ENCODE results near the gene TTC32.

TTC32 gene

DNA sequence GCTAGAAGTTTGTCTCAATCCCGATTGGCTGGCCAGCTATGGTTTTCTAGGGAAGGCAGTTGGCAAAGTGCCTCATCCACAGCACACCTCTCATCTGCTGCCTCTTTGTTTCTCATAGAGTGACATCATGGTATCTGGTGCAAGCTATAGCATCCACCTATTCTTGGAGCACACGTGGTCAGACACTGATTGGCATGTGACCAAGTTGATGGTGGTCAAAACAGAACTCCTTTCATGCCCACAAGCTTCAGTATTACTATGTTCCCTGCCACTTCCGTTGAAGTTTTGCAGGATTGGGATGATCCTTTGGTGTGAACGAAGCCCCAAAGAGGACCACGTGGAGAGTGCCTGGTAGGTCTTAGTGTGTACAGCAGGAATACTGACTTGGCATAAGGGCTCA, 28.8 kb downstream of the TTC32 start:
- DNase-seq = no peak

DNA sequence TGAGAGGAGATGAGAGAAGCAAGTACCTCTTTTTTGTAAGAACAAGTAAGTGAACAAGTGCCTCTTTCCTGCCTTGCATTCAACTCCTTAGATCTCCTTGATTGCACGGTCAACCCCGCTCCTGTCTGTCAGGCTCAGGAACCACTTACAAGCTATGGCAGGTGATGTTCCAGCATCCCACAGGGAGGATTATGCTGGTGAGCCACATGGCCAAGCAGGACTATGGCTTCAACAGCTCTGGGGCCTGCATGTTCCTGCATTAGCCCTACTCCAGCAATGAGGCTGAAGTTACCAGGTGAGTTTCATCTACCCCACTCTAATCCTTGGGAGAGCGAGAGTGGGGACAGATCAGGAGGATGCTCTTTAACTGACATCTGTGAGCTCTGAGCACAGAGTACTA, 29.5 kb downstream of the TTC32 start:
- DNase-seq = no peak

DNA sequence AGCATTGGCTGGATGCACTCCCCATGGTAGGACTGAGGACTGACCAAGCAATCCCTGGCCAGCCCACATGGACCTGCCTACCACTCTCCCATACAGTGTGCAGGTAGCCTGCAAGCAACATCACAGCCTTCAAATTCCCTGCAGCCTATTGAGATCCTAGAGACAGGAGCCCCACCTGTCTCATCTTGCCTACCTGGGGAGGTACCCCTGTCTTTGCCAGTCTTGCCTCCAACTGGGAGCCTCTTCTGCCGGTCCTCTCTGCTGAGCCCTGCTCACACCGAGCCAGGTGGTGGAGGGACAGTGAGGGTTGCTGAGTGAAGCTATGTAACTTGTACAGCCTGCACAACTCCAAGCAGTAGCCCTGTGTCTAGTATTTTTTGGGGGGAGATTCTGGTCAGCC, 29.9 kb downstream of the TTC32 start:
- DNase-seq = no peak

DNA sequence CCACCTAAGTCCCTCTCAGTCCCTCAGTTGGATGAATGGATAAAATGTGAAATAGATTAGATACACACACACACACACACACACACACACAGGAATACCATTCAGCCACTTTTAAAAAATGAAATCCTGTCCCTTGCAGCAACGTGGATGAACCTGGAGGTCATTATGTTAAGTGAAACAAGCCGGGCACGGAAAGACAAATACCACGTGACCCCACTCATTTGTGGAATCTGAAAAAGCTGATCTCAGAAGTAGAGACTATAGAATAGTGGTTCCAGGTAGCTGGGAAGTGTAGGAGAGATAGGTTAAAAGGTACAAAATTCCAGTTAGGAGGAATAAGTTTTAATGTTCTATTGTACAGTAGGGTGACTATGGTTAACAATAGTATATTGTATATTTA, 31.0 kb downstream of the TTC32 start:
- DNase-seq = no peak

DNA sequence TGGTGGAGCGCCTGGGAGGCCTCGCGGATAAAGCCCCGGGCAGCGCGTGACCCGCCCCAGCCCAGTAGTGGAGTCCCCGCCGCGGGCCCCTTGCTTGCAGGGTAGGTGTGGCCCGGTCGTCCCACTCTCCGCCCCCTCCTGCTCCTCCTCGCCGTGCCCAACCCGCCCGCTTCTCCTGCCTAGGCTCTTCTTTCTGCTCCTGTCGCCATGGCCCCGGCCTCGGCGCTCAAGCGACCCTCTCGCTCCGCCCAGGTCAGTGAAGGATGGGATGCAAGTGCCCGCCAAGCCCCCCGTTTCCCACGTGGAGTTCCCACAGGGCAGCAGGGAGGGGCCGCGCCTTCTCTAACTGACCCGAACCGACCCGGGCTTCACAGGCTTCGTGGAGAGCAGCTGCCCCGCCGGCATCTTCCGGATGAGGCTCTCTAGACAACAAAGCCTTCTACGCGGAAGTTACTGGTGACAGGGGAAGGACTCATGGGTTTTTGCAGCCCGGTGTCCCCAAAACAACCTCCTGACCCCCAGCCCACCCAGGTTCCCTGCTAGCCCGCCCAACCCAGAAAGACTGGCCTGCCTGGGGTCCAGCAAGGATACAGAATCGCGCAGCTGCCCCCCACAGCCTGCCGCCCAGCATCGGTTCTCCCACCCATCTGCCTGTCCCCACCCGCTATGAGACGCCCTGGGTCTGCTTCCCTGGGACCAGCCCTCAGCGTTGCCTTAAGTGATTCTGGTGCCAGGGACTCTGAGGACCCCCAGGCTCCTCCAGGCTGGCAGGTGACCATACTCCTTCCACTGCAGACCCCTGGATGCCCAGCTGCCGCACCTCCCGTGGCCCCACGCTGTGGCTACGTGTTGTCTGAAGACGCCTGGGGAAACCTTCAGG, 32.8 kb downstream of the TTC32 start:
- DNase-seq = peak; percentile 78

DNA sequence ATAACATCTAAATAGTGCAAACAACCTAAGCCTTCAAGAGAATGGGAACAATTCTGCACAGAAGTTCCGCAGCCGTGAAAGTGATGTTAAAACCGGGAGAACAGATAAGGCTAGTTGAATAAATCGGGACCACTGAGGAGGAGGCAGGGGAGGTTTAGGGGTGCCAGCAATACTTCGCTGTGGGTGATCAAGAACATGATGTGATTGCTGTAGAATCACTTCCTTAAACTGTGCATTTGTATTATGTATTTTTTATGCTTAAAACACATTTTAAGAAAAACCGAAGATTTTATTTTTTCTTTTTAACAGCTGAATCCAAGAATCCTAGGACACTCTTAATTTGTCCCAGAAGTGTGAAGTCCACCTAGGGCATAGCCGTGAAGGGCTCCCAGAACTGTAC, 33.6 kb downstream of the TTC32 start:
- DNase-seq = no peak

DNA sequence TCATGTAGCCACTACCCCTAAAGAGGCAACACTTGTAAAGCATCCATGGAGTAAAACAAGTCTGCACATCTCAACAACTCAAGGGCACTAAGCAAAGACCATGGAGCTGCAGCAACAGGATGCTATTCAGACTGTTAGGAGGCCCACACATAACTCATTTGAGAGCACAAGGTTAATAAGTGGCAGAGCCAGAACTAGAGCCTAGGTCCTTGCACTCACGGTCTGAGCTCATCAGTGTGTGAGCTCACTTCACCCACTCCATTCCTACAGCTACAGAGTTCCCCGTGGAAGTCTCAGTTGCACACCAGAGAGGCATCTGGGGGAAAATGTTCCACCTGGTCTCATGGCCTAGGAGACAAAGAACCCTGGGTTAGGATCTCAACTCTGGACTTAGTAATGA, 35.0 kb downstream of the TTC32 start:
- no peak for DNase-seq

DNA sequence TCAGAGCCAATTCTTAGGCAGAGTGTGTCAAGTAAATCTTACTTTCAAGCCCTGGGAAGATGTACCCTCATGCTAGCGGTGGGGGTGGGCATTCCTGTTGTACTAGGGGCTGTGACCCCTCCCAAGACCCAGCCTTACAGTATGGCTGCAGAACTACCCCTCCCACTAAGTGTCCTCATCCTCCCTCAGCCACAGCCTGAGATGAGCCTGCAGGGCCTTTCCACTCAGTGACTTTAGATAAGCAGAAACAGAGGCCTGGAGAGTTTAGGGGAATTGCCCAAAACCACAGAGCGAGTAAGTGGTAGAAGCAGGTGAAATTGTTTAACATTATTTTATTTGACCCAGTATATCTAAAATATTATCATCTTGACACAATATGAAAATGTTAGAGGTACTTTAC, 36.6 kb downstream of the TTC32 start:
- peak; percentile 75 for DNase-seq

DNA sequence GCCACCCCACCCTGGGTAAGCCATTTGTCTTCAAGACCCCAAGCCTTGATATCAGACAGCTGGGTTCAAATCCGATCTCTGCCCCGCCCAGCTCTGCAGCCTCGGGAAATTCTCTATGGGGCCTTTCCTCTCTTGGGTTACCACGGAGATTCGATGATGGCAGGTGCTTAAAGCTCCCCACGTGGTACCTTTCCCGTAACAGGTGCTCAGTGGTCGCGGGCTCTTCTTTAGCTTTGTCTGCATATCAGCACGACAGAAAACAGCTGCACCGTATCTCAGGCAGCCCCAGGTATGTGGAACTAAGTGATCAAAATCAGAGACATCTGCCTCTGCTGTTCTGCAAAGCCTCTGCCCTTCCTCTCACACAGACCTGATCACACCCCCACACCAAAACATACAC, 37.4 kb downstream of the TTC32 start:
- DNase-seq = no peak

DNA sequence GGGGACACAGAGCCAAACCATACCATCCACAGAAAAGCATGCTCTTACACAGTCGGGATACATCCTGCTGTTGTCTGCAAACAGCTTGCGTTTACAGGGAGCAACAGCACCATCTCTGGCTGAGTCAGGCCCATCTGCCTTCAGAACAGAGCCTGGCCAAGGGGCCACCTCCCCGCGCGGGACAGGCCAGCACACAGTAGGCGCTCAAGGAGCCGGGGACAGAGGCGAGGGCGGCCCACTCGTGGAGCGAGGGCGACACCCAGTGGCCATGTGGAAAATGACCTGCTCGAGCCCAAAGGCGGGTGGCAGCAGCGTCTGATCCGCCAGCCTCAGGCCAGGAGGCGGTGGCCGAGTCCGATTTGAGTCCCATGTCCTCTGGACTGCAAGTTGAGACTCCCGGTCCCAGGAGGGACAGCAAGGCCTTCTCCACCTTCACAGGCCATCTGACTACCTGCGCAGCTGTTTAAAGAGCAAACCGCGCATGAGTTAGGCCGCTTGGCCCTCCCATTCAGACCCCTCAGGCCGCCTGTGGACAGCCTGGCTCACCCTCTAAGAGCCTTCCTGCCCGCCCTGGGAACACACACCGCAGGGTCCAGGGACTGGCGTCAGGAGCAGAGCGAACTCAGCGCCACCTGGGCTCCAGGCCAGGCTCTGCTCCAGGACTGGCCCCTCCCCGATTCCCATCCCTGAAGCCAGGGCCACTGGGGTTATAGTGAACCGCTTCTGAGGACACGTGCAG, 38.3 kb downstream of the TTC32 start:
- peak; percentile 75 for DNase-seq

DNA sequence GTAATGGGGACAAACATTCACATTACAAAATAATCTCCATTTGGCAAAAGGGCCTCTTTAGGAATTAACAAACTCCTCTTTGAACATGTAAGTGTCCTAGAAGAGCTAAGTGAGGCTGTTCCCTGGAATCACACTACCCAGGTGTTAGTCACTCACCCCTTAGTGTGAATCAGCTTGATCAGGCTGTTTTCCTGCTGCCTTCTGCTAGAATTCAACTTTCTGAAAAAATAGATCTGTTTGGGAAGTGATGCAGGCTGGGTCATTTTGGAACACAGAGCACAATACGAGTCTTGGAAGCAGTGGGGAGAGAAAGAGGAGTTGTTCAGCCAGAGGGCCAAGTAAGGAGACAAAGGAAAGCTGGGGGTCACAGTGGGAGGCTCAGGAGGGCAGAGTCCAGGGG, 40.0 kb downstream of the TTC32 start:
- DNase-seq = no peak

DNA sequence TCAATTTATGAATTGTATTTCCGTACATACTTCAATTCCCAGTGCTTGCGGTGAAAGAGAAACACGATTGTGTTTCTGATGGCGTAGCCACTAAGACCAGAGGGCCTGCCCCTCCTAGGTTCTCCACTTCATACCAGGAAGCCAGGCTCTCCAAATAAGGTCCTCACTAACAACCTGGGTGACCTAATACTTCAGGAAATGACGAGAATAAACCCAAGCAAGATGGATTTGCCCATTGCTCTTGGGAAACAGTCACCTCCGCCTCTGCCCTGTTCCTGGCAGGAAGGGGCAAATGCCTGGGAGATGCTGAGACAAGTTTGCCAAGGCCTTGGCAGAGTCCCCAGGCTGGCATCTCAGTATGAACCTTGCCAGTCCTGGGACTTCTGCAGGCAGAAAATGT, 41.8 kb downstream of the TTC32 start:
- no peak for DNase-seq

DNA sequence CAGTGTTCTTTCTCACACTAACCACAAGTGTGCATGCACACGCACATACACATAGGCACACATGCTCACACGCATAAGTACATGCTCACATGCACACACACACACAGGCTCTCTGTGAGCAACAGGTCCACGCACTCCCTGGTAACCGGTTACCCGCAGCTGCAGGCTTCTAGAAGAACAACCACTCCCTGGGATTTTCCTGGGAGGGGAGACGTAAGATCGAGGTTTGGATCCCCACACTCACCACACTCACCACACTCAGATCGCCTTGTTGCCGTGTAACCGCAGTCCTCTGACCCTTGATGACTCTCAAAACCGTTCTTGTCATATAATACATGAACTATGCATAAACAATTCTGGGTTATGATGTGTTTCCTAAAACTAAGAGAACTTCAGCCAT, 42.2 kb downstream of the TTC32 start:
- DNase-seq = no peak

DNA sequence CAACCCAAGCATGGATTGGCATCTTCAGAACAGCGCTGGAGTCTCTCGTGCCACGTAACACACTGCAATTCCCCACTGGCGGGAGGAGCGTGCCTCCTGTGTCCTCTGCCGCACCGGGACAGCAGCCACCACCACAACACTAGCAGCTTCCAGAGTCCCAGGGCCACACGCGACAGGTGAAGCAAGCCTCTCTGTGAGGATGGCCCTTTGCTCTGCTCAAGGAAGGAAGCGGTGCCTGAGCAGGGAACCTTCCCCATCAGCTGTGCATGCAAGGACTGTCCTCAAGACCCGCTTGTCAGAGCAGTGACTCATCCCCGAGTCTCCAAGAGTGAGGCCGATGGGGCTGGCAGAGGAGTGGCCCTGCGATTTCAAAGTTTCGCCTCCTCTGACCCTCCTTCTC, 44.0 kb downstream of the TTC32 start:
- no peak for DNase-seq

DNA sequence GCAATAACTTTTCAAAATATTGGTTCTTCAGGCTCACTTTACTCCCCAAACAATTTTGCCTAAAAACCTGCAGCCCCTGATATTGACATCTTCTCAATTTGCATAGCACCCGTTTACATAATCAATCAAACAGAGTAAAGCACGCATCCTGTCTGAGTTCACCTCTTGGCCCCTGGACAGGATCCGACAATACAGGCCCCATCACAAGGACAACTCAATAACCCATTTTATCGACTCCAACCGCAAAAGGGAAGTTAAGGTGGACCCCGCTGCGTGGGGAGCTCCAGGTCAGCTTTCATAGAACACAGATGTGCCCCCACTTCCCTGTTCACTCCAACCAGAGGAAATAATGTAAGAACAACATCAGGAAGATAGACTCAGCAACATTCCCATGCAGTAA, 44.7 kb downstream of the TTC32 start:
- DNase-seq = no peak

DNA sequence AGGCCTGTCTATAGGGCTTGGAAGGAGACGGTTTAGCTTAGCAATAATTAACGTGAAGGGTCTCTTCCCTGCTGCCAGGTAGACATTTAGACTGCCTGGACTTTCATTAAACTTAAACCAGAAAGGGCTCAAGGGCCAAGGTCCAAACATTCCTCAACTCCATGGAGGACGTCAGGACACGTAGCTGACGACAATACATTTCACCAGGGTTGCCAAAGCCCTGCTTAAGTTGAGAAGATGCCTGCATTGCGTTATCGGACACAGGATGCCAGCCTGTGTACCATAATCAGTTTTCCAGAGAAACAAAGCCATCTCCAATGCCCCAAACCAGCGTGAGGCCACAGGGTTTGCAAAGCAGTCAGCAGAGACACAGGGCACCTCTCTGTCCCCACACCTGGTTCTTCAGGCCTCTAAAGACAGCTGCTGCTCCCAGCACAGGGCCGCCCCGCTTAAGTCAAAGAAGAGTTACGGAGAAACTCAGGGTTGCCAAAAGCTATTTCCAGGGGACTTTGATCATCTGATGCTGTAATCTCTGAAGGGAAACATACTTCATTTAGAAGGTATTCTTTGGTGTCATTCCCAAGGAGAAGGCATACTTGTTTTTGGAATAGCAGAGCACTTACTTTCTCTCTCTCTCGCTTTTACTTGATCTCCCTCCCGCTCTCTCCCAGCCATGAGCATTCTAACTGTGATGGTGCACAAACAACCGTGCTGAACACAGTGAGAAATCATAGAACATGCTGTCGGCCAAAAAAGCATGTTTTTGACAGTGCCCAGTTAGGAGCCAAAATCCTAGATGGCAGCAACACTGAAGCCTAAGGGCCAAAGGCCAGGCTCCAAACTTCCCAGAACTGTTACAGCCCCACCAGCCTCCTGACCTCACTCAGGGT, 46.0 kb downstream of the TTC32 start:
- no peak for DNase-seq

DNA sequence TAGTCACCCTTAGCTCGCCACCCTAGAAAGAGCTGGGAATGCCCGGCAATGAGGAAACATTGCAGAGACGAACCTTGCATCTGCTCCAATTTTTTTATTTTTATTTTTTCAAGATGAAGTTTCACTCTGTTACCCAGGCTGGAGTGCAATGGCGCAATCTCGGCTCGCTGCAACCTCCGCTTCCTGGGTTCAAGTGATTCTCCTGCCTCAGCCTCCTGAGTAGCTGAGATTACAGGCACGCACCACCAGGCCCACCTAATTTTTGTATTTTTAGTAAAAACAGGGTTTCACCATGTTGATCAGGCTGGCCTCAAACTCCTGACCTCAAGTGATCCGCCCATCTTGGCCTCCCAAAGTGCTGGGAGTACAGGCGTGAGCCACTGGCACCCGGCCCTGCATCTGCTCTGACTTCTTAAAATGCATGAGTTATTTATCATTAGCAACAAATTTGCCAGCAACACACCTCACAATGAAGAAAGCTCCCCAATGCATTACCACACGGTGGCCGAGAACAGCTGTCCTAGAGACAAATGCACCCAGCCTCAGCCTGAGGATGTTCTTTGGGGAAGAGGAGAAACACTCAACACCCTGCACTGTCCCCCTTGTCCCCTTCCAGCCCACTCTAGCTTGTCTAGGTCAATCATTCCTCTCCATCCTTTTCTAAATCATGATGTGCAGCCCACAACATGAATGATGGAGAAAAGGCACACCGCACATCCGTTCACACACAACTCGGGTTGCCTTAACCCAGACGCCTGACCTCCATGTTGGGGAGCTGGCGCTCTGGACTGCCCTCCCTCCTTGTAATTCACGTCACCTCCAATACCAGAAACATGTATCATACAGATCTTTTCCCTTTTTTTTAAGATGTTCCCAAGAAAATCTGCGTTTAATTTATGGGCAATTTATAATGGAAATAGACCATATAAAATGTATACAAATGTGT, 46.9 kb downstream of the TTC32 start:
- DNase-seq = no peak

DNA sequence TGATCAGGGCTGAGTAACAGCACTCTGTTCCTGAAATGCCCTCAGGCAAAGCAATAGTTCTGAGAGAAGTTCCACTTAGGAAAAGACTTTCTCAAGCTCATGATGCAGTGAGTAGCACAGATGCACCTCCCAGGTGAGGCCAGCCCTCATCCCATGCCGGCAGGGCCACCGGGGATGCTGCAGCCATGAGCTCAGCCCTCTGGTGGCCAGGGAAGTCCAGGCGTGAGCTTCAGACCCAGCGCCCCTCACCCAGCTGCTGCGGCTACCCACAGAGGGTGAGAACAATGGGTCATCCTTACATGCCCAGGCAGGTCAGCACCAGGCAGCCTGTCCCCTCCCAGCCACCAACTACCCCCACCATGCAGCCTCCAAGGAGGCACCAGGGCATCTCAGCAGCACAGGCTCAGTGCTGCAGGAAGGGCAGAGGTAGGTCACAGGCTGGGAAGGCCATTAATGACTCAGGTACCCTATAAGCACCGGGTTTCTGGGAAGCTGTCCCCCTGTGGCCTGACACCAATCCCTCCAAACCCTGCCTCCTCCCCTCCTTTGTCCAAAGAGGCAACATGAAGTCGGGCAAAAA, 50.6 kb downstream of the TTC32 start:
- DNase-seq = no peak

DNA sequence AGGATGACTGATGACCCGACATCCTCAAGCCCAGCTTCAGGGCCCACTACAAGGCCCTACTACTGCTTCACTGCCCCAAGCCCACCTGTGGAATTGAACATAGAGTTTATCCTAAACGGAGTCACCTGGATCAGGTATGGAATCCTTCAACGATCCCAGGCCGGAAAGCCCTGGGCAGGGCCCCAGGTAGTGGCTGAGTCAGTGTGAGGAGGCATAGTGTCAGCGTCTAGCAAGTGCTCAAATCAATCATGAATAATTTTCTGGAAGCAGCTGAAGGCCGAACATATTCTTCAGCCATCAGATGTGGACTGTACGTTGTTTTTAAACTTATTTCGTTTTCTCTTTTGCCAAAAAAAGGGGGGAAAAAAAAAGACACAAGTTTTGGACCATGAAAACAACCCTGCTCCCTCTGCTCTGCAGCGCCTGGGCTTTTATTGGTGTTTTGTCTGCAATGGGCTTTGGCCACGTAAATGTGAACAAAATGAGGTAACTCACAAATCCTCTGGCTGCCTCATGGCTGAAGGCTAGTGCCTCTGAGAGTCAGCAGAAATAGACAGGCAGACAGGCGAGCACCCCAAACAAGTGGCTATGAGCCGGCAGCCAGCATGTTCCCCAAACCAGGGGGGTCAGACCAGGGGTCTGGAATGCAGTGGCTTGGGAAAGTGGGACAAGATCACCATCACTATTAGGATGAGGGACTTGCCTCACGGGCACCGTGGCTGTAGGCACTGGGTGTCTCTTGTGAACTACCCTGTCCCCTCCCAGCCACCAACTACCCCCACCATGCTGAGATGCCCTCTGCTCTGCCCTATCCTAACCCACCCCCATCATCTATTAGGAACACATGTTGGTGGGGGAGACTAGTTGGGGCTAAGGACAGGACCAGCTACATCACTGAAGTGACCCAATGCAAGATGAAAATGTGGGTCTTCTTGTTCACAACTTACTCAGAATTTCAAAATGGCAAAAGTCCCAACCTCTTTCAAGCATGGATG, 51.4 kb downstream of the TTC32 start:
- DNase-seq = no peak

DNA sequence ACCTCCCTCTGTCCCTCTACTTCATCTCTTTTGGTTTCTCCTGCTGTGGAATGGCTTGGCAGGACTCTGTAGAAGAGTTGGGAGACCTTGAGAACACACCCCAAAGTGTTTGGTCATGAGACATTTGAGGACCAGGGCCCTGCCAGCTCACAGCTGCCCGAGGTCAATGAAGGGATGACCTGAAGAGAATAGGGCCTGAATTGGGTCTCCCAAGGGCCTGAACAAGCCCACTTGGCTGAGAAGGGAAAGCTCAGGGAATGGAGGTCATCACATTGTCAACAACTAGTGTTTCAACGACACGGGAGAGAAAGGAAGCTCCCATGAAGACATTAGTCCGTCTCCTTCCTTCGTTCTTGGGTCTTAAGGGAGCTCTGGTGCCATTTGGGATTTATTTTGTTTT, 52.8 kb downstream of the TTC32 start:
- DNase-seq = no peak
